LHCN-M2 (cell line): ENCODE results near the gene ZNF185. TPM values are rescaled to one million over a fixed set of nuclear protein-coding genes. Genes with fewer than 3 reads are reported as not detected.
"Not testable (repeated sequence)": the region's sequence is repeated elsewhere in the genome, so short reads cannot be mapped to it uniquely, and the experiment has no call there.

ENCODE experiments used
- DNase-seq: peaks from one replicate; pipeline ENCODE4 v3.0.0-alpha.2; 2012; ENCODE audit warnings: low read depth
- total RNA-seq: library from RNA; depleted of rRNA; stranded (reverse); fragments of >200 nt; gene quantifications from 2 replicates; pipeline ENCODE4 v1.2.3, GENCODE V29; 2014

Gene ZNF185
- total RNA-seq, 1 experiment from 2014 or later: 0.92 TPM

GRCh38 chrX:152895724-152896420 is 2.0 kb upstream of the ZNF185 start:
- no peak for DNase-seq

DNA sequence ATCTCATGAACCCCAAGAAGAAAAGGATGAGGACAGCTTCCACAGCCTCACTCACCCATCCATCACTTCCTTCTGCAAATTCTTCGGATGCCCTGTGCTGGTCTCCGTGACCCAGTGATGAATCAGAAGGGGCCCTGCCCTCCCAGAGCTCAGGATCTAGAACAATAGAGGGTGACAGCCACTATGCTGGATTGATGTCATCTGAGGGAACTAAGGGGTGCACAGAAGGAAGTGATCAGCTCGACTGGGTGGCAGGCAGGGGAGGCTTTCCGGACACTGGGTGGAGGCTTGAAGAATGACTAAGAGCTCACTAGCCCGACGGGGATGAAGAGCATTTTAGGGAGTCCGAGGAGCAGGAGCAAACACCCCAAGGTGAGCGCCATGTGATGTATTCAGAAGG is 1.4 kb upstream of the ZNF185 start:
- no peak for DNase-seq

- no peak for DNase-seq
Measured at GRCh38 chrX:152898442-152898841, 575 bp downstream of the ZNF185 start.

DNA sequence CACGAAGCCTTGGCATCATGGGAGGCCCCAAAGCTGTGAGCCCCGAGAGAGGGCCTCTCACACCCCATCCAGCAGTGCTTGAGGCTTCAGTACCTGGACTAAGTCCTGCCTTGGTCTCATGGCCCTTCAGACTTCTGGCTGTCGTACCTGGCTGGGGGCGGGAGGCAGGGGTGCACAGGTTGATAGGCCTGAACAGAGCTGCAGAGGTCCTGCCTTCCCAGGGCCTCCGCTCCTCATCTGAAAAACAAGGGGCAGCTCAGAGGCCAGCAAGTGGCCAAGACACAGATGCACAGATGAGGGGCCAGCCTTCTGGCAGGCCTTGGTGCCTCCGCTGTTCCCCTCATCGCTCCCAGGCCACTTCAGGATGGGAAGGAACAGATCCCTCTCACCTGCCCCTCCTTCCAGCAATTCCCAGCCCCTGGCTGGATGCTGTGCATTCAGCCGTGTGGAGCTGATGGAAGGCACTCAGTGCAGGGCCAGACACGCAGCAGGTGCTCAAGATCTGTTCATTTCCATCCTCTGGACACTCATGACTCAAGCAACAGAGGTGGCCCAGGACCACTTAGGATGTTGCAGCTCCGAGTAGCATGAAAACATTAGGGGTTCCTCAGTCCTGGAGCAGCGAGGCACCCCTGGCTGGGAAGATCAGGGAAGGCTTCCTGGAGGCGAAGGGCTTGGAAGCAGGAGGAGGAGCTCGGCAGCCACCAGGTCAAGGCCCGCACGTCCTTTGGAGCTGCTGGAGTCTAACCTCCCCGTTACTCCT is 1.4 kb downstream of the ZNF185 start:
- DNase-seq: no peak

DNA sequence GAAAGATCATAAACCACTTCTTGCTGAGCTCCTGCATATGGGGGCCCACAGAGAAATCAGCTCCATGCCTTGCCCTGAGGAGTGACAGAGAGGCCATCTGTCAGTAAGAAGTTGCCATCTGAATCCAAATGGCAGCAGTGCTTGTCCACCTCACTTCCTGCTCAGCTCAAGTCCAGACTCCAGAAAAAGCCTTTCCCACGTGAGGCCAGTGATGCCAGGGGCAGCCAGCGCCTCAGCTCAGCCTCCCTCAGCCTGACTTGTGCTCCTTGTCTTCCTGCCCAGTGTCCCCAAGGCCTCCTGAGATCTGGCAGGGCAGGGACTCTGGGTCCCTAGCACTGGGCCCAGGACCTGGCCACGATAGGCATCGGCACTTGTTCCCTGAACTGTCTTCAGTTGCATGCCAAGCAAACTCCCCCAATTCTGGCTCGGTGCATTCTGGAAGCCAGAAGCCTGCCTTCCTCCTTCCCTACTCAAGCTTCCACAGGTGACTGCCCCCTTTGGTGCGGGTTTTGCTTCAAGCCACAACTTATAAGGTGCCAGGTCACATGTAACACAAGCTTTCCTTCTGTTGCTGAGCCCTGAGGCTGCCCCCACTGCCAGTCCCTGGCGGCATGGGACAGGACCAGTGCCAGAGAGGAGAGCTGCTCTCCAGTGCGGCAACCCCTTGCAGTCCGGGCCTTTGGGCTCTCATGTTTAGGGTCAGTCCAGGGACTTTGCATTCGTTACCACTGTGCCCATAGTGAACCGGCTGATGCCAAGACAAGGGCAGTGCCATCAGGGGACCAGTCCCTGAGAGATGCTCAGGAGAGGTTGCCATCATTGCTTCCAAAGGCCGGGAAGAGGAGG is 2.2 kb downstream of the ZNF185 start:
- no peak for DNase-seq

DNA sequence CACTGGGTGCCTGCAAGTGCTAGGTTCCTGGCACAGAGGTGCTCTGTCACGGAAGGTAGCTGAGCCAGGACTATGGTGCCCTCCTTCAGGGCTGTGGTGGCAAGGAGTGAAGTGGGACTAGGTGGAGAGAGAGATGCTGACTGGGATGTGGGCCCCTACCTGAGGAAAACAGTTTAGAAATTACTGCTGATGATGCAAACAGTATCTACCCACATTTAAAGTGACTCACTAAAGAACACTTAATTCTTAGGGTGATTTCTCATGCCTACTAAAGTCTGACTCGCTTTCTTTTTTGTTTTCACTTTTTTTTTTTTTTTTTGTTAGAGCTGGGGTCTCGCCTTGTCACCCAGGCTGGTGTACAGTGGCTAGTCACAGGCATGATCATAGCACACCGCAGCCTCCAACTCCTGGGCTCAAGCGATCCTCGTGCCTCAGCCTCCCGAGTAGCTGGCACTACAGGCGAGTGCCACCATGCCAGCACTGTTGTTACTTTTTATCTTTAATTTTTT is 3.1 kb downstream of the ZNF185 start:
- no peak for DNase-seq

DNA sequence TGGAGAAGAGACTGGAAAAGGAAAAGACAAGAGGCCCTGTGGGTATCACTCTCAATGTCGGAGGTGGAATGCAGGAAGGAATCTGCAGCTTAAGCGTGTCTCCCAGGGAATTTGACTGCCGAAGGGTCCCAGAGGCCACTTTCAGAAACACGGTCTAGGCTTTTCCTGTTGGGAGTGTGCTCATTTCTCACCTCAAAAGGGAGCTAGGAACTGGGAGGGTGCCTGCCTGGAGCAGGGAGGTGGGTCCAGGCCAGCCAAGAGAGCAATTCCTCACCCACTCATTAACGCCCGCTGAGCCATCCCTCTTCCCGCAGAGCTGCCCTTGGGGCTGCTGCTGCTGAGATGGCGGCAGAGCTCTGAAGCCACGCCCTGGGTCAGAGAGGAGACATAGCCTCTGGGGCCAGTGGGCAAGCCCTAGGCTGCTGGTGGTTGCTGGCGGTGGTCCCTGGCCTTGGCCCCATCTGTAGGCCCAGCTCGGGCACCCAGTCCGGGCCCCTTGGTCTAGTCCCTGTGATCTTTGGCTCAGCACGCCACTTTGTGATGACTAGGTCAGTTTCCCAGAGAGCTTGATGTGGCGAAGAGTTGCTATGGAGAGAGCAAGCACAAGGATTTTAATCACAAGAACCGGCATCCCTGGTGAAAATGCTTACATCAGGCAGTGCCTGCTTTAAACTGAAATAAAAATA is 4.1 kb downstream of the ZNF185 start:
- DNase-seq: no peak

DNA sequence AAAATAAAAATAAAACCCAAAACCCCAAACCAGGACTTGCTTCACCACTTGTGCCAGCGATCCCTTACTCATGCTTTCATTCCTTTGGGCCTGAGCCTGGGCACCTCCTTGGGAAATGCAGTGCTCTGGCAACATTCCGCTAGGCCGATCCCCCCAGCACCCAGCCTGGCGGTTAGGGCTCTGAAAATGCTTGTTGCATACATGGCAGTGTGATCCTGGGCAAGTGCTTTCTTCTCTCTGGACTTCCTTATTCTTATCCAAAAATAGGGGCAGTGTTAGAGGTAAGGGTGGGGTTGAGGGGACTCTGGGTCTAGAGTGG is 4.6 kb downstream of the ZNF185 start:
- no peak for DNase-seq

DNA sequence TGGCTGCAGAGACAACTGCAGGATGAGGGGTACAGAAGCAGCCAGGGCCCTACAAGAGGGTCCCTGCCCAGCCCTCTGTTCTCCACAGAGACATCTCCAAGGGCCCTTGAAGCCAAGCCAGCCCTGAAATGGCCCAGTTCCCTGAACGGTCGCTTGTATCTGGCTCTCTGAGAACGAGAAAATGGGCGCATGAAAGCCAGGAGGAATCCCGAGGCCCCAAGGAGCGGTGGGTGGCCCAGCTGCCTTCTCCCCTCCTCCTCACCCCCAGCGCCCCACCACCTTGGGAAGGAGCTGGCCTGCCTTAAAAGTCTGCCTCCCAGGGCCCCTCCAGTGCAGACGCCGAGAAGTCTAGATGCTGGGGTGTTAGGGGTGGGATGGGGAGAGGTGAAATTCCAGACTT is 5.7 kb downstream of the ZNF185 start:
- no peak for DNase-seq

DNA sequence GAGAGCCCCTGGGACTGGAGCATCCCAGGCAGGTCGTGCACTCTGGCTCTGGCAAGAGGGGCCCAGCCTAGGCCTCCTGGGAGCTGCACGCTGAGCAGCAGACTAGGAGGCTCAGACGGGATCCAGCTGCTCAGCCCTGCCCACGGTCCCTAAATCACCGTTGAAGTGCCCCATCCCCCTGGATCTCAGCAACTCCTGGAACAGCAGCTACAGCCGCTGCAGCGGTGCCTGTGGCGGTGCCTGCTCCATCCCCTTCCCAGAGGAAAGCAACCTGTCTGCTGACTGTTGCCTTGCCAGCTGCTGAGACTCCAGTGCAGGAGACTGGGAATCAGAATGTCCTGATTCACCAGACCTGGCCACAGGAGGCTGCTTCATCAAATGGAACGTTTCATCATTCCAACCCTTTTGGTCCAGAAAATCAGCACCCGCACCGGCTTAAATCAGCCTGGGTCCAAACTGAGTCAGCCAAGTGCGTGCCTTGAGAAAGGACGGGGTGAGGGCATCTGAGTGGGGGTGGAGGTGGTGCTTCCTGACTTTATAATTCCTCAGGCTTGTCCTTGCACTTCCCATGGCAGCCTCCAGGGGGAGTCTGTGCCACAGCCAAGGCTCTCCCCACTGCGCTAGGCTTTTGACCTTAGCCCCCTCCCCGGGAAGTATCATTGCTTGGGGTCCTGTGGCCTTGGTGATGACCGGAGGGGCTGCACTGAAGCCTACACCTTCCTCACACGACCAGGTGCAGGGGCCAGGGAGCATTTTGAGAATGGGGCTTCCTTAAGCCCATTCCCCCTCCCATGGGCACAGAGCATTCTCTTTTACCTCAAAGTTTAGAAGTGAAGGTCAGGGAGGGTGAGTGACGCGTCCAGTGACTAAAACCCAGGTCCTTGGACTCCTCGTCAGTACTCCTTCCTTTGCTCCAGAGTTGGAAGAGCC is 6.5 kb downstream of the ZNF185 start:
- DNase-seq: peak; percentile 29

GRCh38 chrX:152905081-152905420 is 7.2 kb downstream of the ZNF185 start:
- DNase-seq: peak; percentile 1

DNA sequence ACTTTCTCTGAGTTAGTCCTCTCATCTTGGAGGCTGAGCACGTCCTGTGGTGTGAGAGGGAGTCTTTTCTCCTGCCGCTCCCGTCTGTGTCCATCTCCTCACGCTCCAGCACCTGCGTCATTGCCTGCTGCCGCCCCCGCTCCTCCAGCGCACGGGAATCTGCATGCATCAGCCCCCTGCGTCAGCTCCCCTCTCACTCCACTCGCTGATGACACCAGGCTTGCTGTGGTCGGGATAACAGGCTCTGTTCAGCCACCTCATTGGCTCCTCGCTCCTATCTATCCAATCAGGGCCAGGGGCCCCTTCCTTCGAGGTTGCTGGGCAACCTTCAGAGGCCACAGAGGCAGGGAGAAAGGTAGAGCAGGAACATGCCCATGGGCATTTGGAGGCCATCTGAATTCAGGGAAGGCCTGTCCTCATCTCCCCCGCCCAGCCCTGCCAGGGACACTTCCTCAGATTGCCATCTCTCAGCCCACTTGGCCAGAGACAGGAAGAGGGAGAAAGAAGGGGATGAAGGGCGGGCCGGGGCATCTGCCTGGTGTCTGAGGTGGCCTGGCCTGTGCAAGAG is 9.3 kb downstream of the ZNF185 start:
- DNase-seq: no peak

GRCh38 chrX:152908486-152908885 is 10.6 kb downstream of the ZNF185 start:
- no peak for DNase-seq

GRCh38 chrX:152910018-152910417 is 12.2 kb downstream of the ZNF185 start:
- DNase-seq: not testable (repeated sequence)

DNA sequence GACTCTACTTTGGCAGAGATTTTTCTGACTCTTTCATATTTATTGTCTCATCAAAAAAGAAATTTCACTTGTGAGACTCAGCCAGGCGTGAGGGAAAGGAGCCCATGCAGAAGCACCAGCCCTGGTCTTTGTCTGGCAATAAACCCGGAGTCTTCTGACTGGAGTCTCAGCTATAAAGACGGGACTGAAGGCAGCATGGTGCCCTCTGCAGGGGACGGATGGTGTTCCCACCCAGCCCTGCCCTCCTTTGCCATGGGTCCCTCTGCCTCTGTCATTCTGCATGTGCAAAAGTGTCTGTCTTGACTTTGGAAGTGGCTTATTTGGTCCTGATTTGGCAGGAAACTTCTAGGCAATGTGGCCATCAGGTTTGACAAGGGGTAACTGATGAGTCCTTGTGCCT is 14.2 kb downstream of the ZNF185 start:
- DNase-seq: no peak

GRCh38 chrX:152912641-152913040 is 14.8 kb downstream of the ZNF185 start:
- DNase-seq: no peak

DNA sequence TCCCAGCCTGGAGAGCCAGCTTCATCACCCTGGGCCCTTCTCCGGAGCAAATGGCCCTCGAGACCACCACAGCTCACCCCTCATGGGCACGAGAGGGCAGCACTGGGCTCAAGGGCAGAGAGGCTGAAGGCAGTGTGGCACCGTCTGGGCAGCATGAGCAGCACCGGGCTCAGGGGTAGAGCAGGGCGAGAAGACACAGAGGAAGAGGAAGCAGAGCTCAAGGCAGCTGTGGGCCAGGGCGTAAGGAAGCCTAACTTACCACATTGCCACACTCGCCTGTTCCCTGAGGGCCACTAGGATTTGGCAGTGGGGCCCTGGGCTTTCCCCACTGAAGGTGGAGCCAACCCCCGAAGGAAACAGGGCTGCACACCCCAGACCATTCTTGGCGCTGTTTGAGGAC is 15.5 kb downstream of the ZNF185 start:
- no peak for DNase-seq

GRCh38 chrX:152913910-152914309 is 16.0 kb downstream of the ZNF185 start:
- DNase-seq: no peak

GRCh38 chrX:152915541-152916241 is 17.8 kb downstream of the ZNF185 start:
- DNase-seq: peak; percentile 14
